Activated naive CD8-positive, alpha-beta T cell (primary cell): ENCODE data around the gene UQCRHL.

ENCODE experiments used
- H3K27ac Mint-ChIP-seq: one replicate; pipeline ENCODE4 v1.8.0; 2021; ENCODE audit warnings: mixed read lengths
- H3K27me3 Mint-ChIP-seq: one replicate; pipeline ENCODE4 v1.8.0; 2021; ENCODE audit warnings: mixed read lengths
- H3K36me3 Mint-ChIP-seq: one replicate; pipeline ENCODE4 v1.8.0; 2021; ENCODE audit warnings: mixed read lengths
- H3K4me1 Mint-ChIP-seq: one replicate; pipeline ENCODE4 v1.8.0; 2021; ENCODE audit warnings: low read depth, mixed read lengths
- H3K4me3 Mint-ChIP-seq: one replicate; pipeline ENCODE4 v1.8.0; 2021; ENCODE audit warnings: mild to moderate bottlenecking, mixed read lengths
- H3K9me3 Mint-ChIP-seq: one replicate; pipeline ENCODE4 v1.8.0; 2021; ENCODE audit warnings: low read depth, mixed read lengths

The UQCRHL gene

DNA sequence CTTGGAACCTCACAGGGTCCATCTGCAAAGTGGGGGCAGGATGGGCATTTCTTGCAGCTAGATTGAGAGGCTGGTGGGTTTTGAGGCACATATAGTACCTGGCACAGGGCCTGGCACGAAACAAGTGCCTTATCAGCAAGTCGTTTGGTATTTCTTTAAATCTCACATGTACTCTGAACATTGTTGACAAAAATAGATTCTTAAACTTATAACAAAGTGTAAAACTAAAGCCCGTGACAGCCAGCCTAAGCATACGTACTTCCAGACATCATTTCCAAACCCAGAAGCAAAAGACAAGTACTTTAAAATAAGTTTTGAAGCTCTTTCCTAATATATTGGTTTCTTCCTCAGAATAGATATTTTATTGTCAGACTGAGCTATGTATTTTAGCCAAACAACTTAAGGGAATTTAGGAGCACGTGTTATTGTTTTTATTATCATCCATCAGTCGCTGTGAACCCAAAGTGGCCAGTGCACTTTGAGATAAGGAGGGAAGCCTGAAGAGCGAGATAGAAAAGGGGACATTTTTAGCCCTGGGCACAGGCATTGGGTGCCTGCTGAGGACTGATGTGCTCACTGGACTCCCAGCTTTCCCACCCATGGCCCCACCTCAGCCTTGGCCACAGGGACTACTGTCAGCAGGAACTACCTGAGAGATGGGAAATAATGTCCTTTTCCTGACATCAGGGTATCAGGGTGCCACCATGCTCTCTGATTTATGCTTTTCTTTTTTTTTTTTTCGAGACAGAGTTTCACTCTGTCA, 45.9 kb downstream of the UQCRHL start:
- H3K27me3 Mint-ChIP-seq, result peaks cover 13% of the 10 kb centered on the region
- no peak overlapping the region for H3K4me3 Mint-ChIP-seq
- H3K9me3 Mint-ChIP-seq, result no peaks in the 10 kb centered on the region
- no peak overlapping the region for H3K27ac Mint-ChIP-seq
- H3K36me3 Mint-ChIP-seq, result no peaks in the 10 kb centered on the region
- peaks cover 11% of the 10 kb centered on the region for H3K4me1 Mint-ChIP-seq

DNA sequence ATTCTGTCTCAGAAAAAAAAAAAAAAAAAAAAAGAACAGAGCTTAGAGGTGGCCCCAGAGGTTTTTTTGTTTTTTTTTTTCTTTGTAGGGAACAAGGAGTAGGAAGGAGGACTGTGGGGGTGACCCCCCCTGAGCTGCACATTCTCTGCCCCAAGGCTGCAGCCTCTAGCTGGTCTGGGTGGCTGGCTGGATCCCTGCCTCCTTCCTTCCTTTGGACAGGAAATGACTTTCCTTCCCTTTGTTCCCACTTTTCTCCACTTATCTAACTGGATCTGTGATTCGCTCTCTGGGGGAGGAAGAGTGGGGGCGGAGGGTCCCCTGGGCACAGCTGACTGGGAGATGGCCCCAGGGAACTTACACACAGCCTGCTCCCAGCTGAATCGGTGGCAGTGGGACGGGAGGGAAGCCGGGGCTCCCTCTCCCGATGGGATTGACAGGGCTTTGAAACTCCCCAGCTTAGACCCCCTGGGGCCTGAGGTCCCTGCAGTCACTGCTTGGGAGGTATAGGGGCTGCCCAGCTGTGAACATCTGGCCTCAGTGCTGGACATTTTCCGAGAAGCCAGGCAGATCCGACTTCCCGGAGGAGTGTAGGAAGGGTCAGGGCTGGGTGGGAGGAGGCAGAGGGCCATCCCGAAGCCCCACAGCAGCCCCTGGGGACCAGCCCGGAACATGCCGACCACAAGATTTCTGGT, 46.8 kb downstream of the UQCRHL start:
- H3K4me3 Mint-ChIP-seq, result no peak overlapping the region
- H3K9me3 Mint-ChIP-seq, result no peaks in the 10 kb centered on the region
- peaks cover 17% of the 10 kb centered on the region for H3K27me3 Mint-ChIP-seq

DNA sequence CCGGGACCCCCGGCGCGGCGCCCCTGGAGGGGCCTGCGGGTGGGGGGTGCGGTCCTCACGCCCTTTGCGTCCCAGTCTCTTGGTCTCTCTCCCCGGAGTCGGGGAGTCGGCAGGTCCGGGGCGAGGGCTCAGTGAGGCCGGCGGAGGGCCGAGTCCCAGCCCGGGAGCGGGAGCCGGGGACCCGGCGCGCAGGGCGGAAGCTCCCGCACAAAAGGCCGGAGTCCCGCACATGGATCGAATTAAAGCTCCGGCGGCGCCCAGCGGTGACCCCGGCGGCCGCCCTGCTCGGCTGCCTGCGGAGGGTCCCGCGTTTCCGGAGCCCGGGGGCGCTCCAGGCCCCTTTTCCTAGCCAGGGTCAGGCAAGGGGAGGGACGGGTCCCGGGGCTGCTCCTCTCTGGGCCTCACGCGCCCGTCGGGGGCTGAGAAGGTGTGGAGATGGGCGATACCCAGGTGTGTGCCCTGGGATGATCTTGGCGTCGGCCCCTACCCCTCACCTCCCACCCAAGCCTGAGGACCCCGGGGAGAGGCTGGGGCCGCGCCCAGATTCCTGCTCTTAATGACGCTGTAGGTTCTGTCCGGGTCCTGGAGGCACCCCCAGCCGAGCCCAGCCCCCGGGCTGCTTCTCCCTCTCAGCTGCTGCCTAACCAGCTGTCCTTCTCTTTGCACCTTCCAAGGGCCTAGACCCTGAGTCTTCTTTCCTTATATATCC, 48.3 kb downstream of the UQCRHL start:
- H3K27ac Mint-ChIP-seq, result no peak overlapping the region
- no peaks in the 10 kb centered on the region for H3K36me3 Mint-ChIP-seq
- peak overlapping the region; percentile 59 for H3K4me3 Mint-ChIP-seq
- H3K27me3 Mint-ChIP-seq, result peaks cover 20% of the 10 kb centered on the region
- peaks cover 15% of the 10 kb centered on the region for H3K4me1 Mint-ChIP-seq
- H3K9me3 Mint-ChIP-seq, result no peaks in the 10 kb centered on the region

More for the DNA sequence above, 46.8 kb downstream of the UQCRHL start:
- no peaks in the 10 kb centered on the region for H3K36me3 Mint-ChIP-seq
- peaks cover 15% of the 10 kb centered on the region for H3K4me1 Mint-ChIP-seq
- no peak overlapping the region for H3K27ac Mint-ChIP-seq

DNA sequence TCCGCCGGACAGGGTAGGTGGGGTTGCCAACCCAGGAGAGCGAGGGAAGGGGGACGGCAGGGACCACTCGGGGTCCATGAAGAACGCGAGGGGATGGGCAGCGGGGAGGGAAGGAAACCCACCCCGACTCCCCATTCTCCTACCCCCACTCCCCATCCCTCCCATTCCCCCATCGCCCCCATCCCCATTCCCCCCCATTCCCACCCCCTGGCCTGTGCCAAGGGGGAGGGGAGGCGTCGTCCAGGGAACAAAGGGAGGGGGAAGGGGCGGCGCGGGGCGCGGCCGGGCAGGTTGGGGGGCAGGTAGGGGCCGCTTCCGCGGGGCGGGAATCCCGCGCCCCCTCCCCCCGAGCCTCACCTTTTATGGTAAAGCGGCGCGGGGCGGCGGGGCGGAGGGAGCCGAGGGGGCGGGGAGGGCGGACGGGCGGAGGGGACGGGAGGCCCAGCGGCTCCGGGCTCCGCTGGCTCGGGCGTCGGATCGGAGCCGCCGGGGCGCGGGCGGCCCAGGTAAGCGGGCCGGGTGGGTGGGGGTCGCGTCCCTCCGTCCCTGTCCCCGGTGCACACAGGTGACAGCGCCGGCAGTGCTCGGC, 49.0 kb downstream of the UQCRHL start, which contains the start of gene FBLIM1:
TSS of gene FBLIM1 (plus strand) at position 453 of the 589 bp plus-strand sequence. CDS start 6,189 bp downstream, outside the sequence.
- no peaks in the 10 kb centered on the region for H3K9me3 Mint-ChIP-seq
- H3K4me1 Mint-ChIP-seq, result peaks cover 15% of the 10 kb centered on the region
- no peaks in the 10 kb centered on the region for H3K36me3 Mint-ChIP-seq
- H3K27ac Mint-ChIP-seq, result no peak within 1 kb of the TSS
- peak within 1 kb of the TSS; percentile 82 for H3K4me3 Mint-ChIP-seq
- H3K27me3 Mint-ChIP-seq, result peaks cover 20% of the 10 kb centered on the region

DNA sequence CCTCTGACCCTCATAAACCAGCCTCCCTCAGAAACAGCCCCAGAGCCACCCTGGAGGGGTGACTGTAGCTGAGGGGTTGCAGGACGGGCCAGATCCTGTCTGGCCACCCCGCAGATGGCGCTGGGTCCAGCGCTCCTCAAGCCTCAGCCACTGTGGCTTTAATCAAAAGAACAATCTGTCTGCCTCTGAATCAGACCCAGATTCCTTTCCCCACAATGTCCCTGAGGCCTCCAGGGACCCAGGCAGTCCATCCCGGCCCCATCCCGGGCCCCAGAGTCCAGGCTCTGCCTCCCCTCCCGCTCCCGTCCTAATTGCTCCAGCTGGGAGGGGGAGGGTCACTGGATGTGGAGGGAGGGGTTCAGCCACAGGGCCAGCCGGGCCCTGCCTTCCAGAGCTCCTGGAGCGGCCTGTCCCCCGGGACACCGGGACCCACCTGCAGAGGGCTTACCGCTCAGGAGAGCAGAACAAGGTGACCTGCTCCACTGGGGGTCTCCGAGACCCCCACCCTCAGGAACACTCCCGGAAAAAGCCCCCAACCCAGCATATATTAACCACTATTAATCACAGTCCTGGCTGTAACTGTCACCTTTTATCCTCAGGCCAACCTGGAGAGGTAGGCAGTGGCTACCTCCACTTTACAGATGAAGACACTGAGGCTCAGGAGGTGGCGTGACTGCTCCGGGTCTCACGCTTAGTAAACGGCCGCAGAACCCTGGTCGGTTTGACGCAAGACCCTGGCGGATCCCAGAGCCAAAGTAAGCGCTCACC, 49.7 kb downstream of the UQCRHL start:
- Mint-ChIP-seq H3K36me3 (no peaks in the 10 kb centered on the region), H3K27ac (no peak overlapping the region), H3K4me1 (peaks cover 15% of the 10 kb centered on the region), H3K9me3 (no peaks in the 10 kb centered on the region), H3K4me3 (peak overlapping the region; percentile 82), H3K27me3 (peaks cover 20% of the 10 kb centered on the region)
